Measurements from ENCODE around the gene APOA4. TPM values are rescaled to one million over a fixed set of nuclear protein-coding genes. Genes with fewer than 3 reads are reported as not detected.

The APOA4 gene
- total RNA-seq, 1 donor from 2014 or later = not detected

DNA sequence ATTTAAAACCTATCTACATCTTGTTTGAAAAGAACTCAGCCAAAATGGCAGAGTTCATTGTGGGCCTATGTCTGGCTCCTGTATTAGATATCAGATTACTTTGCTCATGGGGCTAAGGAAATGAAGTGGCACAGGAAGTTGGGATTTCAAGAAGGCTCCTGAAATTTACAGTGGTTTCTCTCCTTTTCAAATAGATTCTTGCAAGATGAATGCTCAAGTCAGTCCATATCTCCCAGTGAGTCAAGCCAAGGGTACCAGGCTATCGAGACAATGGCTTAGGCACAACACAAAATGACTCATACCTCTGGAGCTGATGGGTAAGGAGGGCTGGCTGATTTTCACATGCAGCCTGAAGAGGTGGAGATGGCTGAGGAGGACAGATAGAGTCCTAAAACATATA, 38.4 kb upstream of the APOA4 start:
- no peak overlapping the region for H3K4me3 Mint-ChIP-seq
- DNase-seq (ENCODE audit: low spot score in 2 of 2, unreplicated experiment in 2 of 2) = no peak
- TF ChIP-seq, protein P1, sequence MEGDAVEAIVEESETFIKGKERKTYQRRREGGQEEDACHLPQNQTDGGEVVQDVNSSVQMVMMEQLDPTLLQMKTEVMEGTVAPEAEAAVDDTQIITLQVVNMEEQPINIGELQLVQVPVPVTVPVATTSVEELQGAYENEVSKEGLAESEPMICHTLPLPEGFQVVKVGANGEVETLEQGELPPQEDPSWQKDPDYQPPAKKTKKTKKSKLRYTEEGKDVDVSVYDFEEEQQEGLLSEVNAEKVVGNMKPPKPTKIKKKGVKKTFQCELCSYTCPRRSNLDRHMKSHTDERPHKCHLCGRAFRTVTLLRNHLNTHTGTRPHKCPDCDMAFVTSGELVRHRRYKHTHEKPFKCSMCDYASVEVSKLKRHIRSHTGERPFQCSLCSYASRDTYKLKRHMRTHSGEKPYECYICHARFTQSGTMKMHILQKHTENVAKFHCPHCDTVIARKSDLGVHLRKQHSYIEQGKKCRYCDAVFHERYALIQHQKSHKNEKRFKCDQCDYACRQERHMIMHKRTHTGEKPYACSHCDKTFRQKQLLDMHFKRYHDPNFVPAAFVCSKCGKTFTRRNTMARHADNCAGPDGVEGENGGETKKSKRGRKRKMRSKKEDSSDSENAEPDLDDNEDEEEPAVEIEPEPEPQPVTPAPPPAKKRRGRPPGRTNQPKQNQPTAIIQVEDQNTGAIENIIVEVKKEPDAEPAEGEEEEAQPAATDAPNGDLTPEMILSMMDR (IDR thresholded peaks at IDR 0.05; ENCODE audit: unreplicated experiment) = no peak
- no peak overlapping the region for H3K27ac Mint-ChIP-seq
- no peaks in the 10 kb centered on the region for H3K9me3 Mint-ChIP-seq
- no peaks in the 10 kb centered on the region for H3K4me1 Mint-ChIP-seq
- H3K27me3 Mint-ChIP-seq (ENCODE audit: low read depth) = no peaks in the 10 kb centered on the region
- H3K36me3 Mint-ChIP-seq = peaks cover 60% of the 10 kb centered on the region

DNA sequence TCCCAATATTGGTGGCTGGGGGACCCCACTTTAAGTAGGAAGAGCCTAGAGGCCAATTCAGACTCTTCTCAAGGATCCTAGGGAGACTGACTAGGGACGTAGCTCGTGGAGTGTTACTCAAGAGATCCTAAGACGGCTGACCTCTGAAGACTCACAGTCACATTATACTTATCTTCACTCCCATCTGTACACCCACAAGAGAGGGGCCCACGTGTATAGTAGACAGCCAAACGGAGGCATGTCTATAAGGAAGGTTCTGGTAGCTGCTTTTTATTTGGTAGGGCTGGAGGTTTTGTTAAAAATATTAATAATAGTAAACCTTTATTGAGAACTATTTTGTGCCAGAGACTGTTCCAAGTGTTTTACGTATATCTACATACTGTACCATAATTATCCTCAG, 37.2 kb upstream of the APOA4 start:
- no peaks in the 10 kb centered on the region for H3K9me3 Mint-ChIP-seq
- H3K4me1 Mint-ChIP-seq = no peaks in the 10 kb centered on the region
- no peaks in the 10 kb centered on the region for H3K27me3 Mint-ChIP-seq (ENCODE audit: low read depth)
- no peak overlapping the region for H3K27ac Mint-ChIP-seq
- TF ChIP-seq, protein P1 (IDR thresholded peaks at IDR 0.05; ENCODE audit: unreplicated experiment) = no peak
- no peak for DNase-seq (ENCODE audit: low spot score in 2 of 2, unreplicated experiment in 2 of 2)
- peaks cover 63% of the 10 kb centered on the region for H3K36me3 Mint-ChIP-seq
- H3K4me3 Mint-ChIP-seq = no peak overlapping the region

DNA sequence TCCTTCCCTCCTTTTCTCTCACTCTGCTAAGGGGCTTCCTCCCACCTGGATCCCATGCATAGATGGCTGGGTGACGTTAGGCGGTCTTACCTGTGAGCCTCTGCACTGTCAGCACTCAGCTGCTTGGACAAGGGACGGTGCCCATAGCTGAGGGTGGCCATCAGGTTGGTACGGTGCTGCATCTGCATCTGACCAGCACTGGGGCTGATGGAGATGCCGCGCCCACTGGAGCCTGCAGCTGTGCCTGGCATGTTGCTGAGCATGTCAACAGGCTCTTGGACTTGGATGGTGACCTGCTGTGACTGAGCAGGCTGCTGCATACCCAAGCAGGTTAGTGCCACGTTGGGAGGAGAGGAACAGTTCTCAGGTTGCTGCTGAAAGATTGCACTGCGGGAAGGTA, 36.1 kb upstream of the APOA4 start:
- peaks cover 65% of the 10 kb centered on the region for H3K36me3 Mint-ChIP-seq
- H3K4me1 Mint-ChIP-seq = no peaks in the 10 kb centered on the region
- H3K27me3 Mint-ChIP-seq (ENCODE audit: low read depth) = no peaks in the 10 kb centered on the region
- H3K9me3 Mint-ChIP-seq = no peaks in the 10 kb centered on the region
- TF ChIP-seq, protein P1 (IDR thresholded peaks at IDR 0.05; ENCODE audit: unreplicated experiment) = no peak
- no peak overlapping the region for H3K27ac Mint-ChIP-seq
- no peak for DNase-seq (ENCODE audit: low spot score in 2 of 2, unreplicated experiment in 2 of 2)
- no peak overlapping the region for H3K4me3 Mint-ChIP-seq

DNA sequence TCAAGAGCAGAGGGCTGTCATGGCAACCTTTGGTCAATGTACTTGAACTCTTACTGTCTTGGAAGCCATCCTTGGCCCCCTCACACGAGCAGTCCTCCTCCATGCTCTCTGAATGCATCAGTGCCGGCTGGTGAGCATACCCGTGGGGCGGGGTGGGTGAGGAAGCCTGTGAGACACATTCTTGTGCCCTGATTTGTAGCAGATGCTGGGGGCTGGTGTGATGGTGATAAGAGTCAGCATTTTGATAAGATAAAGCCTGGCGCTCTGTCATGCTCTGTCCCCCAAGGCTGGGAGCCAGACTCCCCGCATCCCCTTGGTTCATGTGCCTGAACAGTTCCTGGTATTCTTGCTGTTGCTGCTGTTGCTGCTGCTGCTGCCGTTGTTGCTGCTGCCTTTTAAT, 34.8 kb upstream of the APOA4 start:
- H3K9me3 Mint-ChIP-seq = no peaks in the 10 kb centered on the region
- no peaks in the 10 kb centered on the region for H3K27me3 Mint-ChIP-seq (ENCODE audit: low read depth)
- H3K27ac Mint-ChIP-seq = no peak overlapping the region

DNA sequence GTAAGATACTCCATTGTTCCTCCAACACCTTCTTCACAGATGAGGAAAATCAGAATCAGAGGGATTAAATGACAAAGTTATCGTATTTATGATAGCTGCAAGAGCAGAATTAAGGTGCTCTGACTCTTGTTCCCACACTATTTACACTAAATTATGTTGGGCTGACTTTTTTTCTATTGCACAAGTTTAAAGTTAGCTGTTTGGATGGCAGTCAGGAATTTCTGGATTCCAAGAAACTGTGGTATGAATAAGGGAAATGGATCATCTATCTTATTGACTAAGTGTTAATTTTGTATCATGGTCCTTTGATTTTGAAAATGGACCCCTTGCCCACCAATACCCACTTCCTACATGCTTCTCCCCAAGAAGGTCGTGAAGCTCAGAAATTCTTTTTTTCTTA, 34.2 kb upstream of the APOA4 start:
- Mint-ChIP-seq H3K9me3 (no peaks in the 10 kb centered on the region), H3K36me3 (peaks cover 60% of the 10 kb centered on the region), H3K27ac (no peak overlapping the region), H3K4me3 (no peak overlapping the region), H3K4me1 (peaks cover 5% of the 10 kb centered on the region), H3K27me3 (ENCODE audit: low read depth) (no peaks in the 10 kb centered on the region)
- no peak for DNase-seq (ENCODE audit: low spot score in 2 of 2, unreplicated experiment in 2 of 2)
- TF ChIP-seq, protein P1 (IDR thresholded peaks at IDR 0.05; ENCODE audit: unreplicated experiment) = no peak

More for the DNA sequence above, 34.8 kb upstream of the APOA4 start:
- peaks cover 61% of the 10 kb centered on the region for H3K36me3 Mint-ChIP-seq
- no peak for DNase-seq (ENCODE audit: low spot score in 2 of 2, unreplicated experiment in 2 of 2)
- H3K4me3 Mint-ChIP-seq = no peak overlapping the region
- TF ChIP-seq, protein P1 (IDR thresholded peaks at IDR 0.05; ENCODE audit: unreplicated experiment) = no peak
- no peaks in the 10 kb centered on the region for H3K4me1 Mint-ChIP-seq

DNA sequence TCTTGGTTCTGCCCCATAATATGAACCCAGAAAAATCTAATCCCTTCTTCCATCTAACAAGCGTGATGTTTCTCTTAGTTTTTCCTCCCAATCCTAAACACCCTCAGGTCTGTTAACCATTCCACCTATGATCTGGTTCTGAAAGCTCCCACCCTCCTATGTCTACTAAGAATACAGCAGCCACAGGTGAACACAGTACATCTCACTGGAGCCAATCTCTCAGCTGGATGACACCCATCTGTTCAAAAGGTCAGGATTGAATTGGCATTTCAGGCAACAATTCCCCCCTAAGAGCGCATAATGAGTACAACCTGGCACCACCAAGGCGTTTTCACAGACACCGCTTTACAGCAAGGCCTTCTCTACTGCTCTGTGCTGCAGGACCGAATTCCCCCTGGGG, 33.3 kb upstream of the APOA4 start:
- Mint-ChIP-seq H3K27ac (no peak overlapping the region), H3K36me3 (peaks cover 54% of the 10 kb centered on the region), H3K27me3 (ENCODE audit: low read depth) (no peaks in the 10 kb centered on the region), H3K4me3 (no peak overlapping the region), H3K4me1 (peaks cover 12% of the 10 kb centered on the region), H3K9me3 (no peaks in the 10 kb centered on the region)
- TF ChIP-seq, protein P1 (IDR thresholded peaks at IDR 0.05; ENCODE audit: unreplicated experiment) = no peak
- DNase-seq (ENCODE audit: low spot score in 2 of 2, unreplicated experiment in 2 of 2) = no peak

Data from mesothelial cell of epicardium (in vitro differentiated cells).